ENCODE results near the gene TUSC7.

Gene TUSC7

GRCh38 chr3:116709479-116709878 lies at the start of gene TUSC7:
TSS of gene TUSC7 (plus strand) at chr3:116709779.
- H3K9me3 ChIP-seq: no peaks in the 10 kb centered on the region
- H3K27ac ChIP-seq: no peak within 1 kb of the TSS
- TF ChIP-seq CTCF (IDR thresholded peaks at IDR 0.05): no peak
- DNase-seq: no peak
- intact Hi-C loops (cut with DNase I; ENCODE audit: low total_unique reads): no loop called here
- H3K36me3 ChIP-seq: no peaks in the 10 kb centered on the region
- H3K27me3 ChIP-seq: no peaks in the 10 kb centered on the region
- H3K4me1 ChIP-seq: no peaks in the 10 kb centered on the region
- H3K4me3 ChIP-seq: no peak within 1 kb of the TSS

GRCh38 chr3:116661196-116661595 lies 48.4 kb upstream of the TUSC7 start:
- DNase-seq: no peak
- Histone ChIP-seq H3K27ac (no peak overlapping the region), H3K4me3 (no peak overlapping the region), H3K36me3 (no peaks in the 10 kb centered on the region), H3K4me1 (no peaks in the 10 kb centered on the region), H3K27me3 (no peaks in the 10 kb centered on the region), H3K9me3 (no peaks in the 10 kb centered on the region)
- no peak for TF ChIP-seq CTCF (IDR thresholded peaks at IDR 0.05)
- intact Hi-C loops (cut with DNase I; ENCODE audit: low total_unique reads): no loop called here

GRCh38 chr3:116663161-116664110 lies 46.1 kb upstream of the TUSC7 start:
- H3K27me3 ChIP-seq: no peaks in the 10 kb centered on the region
- H3K9me3 ChIP-seq: no peaks in the 10 kb centered on the region
- H3K27ac ChIP-seq: no peak overlapping the region
- H3K4me1 ChIP-seq: no peaks in the 10 kb centered on the region
- no peak for TF ChIP-seq CTCF (IDR thresholded peaks at IDR 0.05)
- intact Hi-C loops (cut with DNase I; ENCODE audit: low total_unique reads): no loop called here
- DNase-seq: no peak
- H3K4me3 ChIP-seq: no peak overlapping the region
- H3K36me3 ChIP-seq: no peaks in the 10 kb centered on the region

- H3K27me3 ChIP-seq: no peaks in the 10 kb centered on the region
- no peaks in the 10 kb centered on the region for H3K4me1 ChIP-seq
- H3K36me3 ChIP-seq: no peaks in the 10 kb centered on the region
- H3K27ac ChIP-seq: no peak overlapping the region
- no peaks in the 10 kb centered on the region for H3K9me3 ChIP-seq
- TF ChIP-seq CTCF (IDR thresholded peaks at IDR 0.05): no peak
- intact Hi-C loops (cut with DNase I; ENCODE audit: low total_unique reads): no loop called here
- DNase-seq: no peak
- H3K4me3 ChIP-seq: no peak overlapping the region
Observed at GRCh38 chr3:116667324-116667723, 42.3 kb upstream of the TUSC7 start.

GRCh38 chr3:116667791-116668190 lies 41.8 kb upstream of the TUSC7 start:
- Histone ChIP-seq H3K4me3 (no peak overlapping the region), H3K27ac (no peak overlapping the region), H3K36me3 (no peaks in the 10 kb centered on the region), H3K27me3 (no peaks in the 10 kb centered on the region), H3K9me3 (no peaks in the 10 kb centered on the region), H3K4me1 (no peaks in the 10 kb centered on the region)
- no peak for DNase-seq
- intact Hi-C loops (cut with DNase I; ENCODE audit: low total_unique reads): no loop called here
- no peak for TF ChIP-seq CTCF (IDR thresholded peaks at IDR 0.05)

Data from tibial artery (tissue), 4 donors.